ENCODE measurements around the gene CDCP2. TPM values are rescaled to one million over a fixed set of nuclear protein-coding genes. Genes with fewer than 3 reads are reported as not detected.
A peak's percentile ranks its signal among the peaks of the same experiment; 100 is the strongest.

CDCP2 gene
- polyA plus RNA-seq, 1 donor: 0.08 TPM

DNA sequence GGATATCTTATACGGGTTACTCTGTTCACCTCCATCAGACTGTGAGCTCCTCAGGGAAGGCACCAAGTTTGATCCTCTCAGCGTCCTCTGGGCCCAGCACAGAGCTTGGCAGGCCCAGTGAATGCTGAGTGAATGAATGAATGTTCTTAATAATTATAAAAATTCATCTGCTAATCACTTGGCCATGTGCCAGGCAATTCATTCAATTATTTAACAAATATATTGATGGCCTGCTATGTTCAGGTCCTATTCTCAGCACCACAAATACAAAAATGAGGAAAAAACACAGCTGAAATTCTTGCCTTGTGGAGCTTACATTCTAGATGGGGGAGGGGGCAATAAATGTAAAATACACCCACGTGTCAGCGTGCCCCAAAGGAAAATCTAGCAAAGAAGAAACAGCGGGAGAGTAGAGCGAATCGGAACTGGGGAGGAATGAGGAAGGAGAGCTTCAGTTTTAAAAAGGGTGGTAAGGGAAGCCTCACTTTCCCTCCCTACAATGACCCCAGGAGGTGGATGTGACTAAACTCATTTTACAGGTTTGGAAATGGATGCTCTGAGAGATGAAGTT lies 15.8 kb downstream of the CDCP2 start:
- DNase-seq: no peak

DNA sequence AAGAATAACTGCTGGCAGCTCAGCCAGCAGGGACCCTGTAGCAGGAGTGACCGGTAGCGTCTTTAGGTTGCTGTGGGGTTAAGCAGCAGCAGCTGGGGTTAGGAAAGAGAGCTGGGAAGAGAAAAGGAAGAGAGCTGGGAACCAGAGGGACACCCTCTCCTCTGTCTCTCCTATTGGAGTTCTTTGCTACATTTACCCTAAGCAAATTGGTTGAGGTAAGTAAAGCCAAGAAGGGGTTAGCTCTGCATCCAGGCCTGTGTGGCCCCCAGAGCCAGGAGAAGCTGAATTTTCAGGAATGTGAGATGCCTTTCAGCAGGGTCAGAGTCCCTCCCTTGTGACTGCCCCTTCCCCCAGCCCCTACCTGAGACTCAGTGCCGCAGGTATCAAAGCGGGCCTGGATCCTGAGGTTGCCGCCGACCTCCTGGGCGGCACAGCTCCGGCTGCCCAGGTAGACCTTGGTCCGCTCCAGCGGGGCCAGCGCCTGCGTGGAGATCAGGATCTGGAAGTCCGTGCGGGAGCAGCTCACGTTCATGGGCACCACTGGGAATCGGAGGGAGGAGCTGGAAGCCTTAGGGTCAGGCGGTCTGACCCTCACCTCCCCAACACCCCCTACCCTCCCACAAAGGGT lies 16.4 kb downstream of the CDCP2 start:
- no peak for DNase-seq

DNA sequence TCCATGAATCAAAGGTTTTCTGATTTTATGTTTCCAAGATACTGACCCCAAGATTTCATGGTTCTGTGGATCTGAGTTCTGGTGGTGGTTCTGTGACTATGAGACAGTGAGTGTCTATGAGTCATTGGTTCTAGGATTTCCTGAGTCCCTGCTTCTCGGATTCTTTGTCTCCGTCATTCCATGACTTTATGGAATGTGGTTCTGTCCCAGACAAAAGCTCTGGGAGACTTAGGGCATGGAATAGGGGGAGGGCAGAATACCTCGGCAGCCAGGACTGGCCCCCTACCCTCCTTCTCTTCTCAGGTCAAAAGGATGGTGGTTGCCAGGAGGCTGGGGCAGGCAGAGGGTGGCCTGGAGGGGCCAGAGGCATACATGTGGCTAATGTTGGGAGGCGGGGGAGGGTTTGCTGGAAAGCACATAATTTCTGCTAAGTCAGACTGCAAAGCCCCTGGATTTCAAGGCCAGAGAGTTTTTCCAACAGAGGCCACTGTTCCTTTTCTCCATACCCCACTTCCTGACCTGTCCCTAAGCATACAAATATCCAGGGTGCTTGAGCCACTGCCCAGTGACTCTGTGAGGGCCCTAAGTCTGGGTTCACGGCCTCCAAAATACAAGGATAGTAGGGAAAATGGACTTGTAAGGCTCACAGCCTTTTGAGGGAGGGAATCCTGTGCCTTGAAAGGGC lies 17.2 kb downstream of the CDCP2 start:
- no peak for DNase-seq

DNA sequence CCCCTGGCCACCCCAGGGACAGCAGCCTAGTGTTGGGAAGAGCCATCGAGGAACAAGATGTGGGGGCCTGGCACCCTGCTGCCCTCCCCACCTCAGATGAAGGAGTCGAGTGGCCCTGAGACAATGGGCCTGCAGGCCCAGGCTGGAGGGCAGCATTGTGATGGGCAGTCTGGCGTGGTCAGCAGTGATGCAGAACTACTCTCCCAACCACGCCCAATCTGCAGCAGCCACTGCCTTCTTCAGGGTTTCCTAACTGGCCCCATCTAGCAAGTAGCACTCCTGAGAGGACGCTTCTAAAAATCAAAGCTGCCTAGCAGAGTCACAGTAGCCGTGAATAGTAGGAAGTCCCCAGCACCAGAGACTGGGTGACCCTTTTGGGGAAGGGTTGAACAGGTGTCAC lies 18.5 kb downstream of the CDCP2 start:
- no peak for DNase-seq

DNA sequence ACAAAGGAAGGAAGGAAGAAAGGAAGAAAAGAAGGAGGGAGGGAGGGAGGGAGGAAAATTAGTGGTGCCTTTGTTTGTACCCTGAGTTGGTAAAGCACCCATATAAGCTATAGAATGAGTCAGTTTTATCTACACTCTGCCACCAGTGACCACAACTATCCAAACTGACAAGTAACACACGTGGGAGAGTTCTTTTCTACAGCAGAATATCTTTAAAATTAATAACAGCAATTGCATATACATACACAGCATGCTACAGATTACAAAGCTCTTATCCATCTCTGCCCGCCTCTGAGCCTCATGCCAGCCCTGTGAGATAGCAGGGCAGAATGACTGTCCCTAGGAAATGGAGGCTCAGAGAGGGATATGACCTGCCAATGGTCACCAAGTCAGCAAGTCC lies 20.3 kb downstream of the CDCP2 start:
- no peak for DNase-seq

DNA sequence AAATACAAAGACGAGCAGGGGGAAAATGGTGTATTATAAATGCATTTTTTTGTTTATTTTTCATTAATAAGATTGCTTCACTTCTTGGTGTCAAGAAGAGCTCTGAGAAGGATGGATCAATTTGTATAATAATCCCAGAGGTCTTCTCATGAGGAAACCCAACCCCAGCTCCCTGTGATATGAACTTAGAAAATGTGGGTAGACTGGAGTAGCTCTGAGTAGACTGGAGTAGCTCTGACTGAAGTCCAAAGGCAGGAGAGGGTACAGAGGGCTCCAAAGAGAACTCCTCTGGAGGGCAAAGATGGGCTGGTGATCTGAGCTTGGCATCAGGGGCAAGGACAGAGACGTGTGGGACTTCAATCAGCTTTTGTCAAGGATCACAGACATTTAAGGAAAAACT lies 21.4 kb downstream of the CDCP2 start:
- DNase-seq: no peak

DNA sequence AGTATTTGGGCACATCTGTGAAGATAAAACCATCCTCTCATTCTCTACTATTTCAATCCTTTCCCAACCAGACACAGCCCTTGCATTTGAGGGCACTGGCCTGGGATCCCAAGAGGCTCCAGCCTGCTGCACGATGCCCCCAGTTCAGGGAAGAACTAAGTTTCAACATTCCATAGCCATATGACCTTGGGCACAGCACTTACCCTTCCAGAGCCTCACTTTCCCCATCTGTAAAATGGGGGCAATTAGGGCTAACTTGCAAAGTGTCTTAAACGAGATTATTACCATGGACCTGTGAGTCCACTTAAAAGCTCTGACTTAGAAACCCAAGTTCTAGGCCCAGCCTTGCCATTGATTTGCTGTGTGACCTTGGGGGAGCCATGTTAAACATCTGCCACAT lies 22.9 kb downstream of the CDCP2 start:
- no peak for DNase-seq

DNA sequence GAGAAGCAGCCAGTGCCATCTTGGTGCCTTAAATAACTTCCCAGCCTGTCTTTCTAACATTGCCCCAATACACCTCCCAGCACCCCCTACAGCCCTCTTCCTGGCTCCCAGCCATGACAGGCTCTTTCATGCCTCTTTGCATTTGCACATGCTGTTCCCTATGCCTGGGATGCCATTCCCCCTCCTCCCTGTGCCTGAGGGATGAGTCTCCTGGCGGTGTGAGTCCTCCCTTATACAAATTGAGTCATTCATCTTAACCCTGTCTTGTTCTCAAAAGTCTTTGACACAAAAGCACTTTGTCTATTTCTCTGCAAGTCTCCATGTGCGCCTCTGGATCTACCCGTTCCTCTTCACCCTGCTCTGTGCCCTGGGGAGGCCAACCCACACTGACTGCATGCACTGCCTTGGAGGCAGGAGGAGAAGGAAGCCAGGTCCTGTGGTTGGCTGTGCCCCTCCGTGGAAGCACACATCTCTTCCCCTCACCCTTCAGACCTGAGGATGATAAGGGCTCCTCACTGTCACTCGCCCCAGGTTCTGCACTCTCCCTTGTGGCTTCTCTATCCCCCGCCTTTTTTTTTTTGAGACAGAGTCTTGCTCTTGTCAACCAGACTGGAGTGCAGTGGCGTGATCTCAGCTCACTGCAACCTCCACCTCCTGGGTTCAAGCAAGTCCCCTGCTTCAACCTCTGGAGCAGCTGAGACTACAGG lies 25.1 kb downstream of the CDCP2 start:
- no peak for DNase-seq

DNA sequence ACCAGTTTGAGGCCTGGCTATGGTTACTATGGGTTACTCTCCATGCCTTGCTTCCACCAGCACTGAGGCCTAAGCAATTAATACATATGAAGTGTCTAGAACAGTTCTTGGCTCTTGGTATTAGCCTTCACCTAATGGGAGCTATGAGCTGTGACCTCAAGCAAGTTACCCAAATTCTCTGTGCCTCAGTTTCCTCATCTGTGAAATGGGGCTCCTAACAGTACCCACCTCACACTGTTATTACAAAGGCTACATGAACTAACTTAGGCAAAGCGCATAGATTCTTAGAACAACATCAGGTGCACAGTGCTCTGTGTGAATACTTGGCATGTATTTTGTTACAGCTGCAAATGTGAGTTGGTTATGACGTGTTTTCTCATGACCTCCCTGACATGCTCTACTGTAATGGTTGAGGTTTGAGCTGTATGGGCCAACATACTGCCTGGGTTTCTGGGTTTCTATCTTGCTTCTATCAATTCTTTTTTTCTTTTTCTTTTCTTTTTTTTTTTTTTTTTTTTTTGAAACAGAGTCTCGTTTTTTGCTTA lies 26.5 kb downstream of the CDCP2 start:
- no peak for DNase-seq

DNA sequence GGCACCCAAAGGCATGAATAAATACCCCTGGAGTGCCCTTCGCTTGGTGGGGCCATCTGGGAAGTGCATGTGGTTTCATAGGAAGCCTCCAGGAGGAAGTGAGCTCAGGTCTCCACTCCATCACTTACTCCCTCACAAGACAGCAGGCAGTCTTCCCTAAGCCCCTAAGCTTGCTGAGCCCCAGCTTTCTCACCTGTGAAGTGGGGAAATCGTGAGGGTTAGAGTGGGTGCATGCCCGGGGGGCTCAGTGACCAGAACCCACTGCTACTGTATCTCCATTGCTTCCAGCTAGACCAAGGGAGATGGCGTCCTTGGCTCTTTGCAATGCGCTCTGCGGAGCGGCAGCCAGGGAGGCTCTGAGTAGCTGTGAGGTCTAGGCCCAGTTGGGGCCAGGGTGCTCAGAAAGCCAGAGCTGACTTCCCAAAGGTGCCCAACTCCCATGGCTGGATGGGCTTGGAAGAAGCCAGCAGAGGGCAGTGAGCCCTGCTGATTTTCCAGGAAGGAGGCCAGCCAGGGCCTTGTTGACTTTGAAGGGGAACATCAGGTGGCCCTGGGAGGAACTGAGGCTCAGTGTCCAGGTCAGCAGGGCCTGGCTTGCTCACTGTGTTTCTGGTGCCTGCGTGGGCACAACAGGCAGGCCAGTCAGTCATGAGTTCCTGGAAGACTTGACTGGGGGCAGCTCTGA lies 27.3 kb downstream of the CDCP2 start:
- DNase-seq: no peak

DNA sequence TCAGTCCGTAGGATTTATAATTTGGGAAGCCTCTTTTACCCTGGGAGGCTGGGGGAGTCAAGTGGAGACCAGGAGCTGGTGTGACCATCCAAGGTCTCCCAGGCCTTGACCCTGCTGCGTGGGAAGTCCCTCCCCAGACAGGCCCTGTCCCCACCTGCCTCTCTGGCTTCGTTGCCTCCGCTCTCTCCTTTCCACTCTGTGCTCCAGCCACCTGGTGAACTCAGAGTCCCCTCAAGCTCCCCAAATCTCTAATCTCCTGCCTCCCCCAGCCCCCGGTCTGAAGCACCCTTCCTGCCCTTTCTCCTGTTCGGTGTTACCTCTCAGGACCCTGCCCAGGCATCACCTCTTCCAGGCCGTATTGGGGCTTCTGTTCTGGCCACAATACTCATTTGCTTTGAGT lies 27.9 kb downstream of the CDCP2 start:
- no peak for DNase-seq

DNA sequence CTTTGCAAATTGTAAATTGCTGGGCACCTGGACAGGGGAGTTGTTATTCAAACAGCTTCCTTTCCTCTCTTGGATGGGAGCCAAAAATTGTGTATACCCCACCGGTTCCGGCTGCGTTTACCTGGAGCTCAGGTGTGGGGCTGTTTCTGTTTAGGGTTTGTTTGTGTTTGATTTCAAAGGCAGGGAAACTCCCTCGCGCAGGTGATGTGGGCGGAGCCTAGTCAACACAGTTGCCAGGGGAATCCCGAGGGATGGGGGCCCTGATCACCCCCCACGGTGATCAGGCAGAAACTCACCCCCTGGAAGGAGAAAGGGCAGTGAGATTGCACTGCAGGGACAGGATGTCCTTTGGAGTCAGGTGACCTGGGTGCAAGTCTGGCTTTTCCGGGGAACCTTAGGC lies 28.3 kb downstream of the CDCP2 start:
- DNase-seq: no peak

DNA sequence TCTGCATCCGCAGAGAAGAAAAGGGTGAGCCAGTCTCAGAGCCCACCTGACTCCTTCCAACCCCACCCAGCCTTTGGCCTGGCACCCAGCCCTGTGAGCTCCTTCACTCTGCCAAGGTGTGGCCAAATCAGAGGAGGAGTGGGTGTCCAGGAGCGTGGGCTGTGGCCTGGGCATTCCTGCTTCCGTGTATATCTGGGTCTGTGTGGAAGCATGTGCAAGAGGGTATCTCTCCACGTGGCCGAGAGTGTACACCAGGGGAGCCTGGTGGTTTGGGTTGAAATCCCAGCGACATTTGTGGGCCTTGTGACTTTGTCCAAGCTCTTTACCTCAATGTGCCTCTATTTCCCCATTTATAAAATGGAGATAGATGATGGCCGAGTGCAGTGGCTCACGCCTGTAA lies 29.8 kb downstream of the CDCP2 start:
- DNase-seq: no peak

DNA sequence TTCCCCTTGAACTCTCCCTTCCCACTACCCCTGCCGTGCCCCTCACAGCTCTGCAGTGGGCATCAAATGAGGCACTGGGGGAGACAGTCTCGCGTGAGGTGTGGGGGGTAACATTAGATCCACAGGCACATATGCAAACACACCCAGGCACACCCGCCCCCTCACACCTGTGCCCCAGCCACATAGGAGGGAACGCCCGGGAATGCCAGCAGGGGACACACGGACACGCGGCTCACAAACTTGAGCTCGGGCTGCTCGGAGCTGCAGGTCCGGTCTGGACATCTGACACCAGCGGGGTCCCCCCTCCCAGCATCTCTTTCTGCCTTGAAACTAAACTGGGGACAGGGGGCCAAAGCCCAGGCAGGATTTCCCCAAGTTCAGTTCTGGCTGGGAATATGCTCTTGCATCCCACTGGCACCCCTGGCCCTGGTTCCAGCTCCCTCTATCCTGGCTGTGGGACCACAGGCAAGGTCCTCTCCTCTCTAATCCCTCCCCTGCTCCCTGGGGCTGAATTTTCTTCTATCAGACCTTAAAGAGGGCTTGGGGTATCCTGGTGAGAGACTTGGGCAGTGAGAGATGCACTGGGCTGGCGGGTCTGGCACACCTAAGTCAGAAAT lies 30.6 kb downstream of the CDCP2 start:
- DNase-seq: no peak

DNA sequence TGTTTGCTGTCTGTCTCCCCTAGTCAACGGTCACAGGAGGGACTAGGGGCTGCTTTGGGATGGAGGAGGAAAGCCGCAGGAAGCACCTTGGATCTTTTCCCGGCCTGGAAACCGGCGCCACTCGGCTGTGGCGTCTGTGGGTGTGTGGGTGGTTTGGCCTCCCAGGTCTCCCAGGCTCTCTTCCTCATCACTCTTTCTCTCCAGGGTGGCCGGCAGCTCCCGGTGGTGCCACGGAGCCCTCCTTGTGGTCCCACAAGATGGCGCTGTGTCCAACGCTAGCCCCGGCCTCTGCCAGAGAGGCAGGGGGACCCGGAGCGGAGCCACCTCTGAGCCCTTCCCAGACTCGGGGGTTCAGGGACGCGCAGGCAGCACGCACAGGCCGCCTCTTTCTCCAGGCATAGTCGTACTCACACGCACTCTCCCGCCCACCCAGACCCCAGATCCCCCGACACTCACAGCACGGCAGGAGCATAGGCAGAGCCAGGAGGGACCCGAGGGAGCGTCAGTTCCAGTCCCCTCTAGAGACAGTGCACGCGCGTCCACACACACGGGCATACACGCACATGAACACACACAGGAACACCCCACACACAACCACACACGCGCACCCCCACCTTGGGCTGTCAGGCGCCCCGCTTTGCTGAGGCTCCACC lies 31.2 kb downstream of the CDCP2 start:
- DNase-seq: peak; percentile 79

DNA sequence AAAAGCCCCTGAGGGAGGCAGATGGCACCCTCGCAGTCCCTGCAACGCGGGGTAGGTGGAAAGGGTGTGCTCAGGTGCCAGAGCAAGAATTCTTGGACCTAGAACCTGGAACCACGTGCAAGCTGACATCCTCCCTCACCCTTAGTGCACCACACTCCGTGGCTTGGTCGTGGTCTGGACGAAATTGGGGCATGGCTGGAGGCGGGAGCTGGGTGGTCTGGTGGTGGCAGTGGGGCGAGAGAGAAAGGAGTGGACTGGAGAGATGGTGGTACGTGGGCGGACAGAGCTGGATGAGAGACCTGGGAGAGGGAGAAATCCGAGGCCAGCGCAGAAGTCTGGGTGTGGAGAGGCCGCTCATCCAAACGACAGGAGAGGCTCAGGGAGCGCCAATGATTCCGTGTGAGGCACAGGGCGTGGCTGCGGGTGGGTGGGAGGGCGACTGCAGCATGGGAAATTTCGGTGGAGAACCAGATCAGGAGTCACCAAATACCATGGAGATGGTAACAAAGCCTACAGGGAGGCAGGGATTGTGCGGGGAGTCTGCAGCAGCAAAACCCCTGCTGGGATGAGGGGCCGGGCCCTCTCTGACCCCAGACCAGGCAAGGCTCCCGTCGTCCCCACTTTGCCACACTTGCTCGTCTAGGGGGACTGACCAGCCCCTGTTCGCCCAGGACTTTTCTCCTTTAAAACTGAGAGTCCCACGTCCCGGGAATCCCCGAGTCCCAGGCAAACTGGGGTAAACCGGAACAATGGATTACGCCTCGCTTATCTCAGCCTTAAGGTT lies 31.9 kb downstream of the CDCP2 start:
- no peak for DNase-seq

DNA sequence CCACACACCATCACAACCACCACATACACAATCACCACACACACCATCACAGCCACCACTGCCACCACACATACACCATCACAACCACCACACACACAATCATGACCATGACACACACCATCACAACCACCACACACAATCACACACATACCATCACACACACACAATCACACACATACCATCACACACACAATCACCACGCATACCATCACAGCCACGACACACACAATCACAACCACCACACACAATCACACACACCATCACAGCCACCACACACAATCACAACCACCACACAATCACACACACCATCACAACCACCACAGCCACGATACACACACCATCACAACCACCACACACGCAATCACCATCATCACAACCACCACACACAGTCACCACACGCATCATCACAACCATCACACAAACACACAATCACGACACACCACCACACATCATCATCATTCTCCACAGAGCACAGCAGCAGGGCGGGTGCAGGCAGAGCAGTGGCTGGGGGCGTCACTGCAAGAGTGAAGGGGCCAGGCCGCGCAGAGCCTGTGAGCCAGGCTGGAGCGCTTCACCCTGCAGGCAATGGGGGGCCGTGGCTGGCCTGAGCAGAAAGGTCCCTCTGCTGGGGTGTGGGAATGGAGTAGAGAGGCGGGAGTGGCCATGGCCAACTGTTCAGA lies 32.6 kb downstream of the CDCP2 start:
- no peak for DNase-seq

DNA sequence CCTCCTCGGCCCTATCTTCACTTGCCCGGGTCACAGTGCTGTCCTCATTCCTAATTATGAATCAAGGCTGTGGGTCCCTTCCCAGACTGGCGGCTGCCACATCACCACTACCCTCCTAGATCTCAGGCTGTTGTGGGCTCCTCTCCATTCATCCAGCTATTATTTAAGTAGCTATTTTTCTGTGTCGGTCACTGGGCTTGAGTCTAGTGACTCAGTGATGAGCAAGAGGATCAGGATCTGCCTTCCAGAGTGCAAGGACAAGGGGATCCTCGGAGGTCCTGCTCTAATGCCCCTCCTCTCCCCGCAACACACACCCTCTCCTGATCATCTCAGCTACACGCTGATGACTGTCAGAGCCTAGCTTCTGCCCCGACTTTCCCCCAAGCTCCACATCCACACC lies 34.1 kb downstream of the CDCP2 start:
- no peak for DNase-seq

DNA sequence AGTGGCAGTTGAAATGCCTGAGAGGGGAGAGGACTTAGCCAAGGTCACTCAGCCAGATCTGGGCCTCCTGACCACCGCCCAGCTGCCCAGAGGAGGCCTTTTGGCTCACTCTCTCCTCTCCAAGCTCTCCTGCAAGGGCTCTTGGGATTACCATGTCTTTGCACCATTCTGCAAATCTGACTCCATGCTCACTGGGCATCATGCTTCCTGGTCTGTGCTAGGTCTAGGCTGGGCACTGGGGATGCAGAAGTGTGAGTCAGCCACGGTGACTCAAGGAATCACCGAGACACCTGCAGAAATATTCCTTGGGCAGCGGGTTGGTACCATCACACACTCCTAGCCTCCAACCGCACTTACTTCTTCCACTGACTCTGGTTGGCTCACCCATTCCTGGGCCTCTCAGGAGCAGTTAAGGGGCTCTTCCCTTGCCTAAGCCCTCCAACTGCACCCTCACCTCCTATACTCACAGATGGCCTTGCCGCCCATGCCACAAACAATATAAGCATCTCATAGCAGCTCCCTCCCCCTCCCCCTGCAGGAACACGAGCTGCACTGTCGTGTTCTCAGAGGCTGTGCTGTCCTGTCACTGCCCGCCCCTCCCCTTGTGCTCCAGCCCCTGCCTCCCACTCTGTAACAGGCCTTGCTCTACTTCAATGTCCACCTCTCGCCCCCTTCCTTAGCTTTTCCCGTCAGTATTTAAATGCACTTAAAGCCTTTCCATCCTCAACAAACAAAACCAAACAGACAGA lies 34.8 kb downstream of the CDCP2 start:
- DNase-seq: no peak

All from left kidney (tissue), 2 donors.